ENCODE data around the gene RBM19.
"Not testable (repeated sequence)": the region's sequence is repeated elsewhere in the genome, so short reads cannot be mapped to it uniquely, and the experiment has no call there.

The RBM19 gene, protein sequence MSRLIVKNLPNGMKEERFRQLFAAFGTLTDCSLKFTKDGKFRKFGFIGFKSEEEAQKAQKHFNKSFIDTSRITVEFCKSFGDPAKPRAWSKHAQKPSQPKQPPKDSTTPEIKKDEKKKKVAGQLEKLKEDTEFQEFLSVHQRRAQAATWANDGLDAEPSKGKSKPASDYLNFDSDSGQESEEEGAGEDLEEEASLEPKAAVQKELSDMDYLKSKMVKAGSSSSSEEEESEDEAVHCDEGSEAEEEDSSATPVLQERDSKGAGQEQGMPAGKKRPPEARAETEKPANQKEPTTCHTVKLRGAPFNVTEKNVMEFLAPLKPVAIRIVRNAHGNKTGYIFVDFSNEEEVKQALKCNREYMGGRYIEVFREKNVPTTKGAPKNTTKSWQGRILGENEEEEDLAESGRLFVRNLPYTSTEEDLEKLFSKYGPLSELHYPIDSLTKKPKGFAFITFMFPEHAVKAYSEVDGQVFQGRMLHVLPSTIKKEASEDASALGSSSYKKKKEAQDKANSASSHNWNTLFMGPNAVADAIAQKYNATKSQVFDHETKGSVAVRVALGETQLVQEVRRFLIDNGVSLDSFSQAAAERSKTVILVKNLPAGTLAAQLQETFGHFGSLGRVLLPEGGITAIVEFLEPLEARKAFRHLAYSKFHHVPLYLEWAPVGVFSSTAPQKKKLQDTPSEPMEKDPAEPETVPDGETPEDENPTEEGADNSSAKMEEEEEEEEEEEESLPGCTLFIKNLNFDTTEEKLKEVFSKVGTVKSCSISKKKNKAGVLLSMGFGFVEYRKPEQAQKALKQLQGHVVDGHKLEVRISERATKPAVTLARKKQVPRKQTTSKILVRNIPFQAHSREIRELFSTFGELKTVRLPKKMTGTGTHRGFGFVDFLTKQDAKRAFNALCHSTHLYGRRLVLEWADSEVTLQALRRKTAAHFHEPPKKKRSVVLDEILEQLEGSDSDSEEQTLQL

DNA sequence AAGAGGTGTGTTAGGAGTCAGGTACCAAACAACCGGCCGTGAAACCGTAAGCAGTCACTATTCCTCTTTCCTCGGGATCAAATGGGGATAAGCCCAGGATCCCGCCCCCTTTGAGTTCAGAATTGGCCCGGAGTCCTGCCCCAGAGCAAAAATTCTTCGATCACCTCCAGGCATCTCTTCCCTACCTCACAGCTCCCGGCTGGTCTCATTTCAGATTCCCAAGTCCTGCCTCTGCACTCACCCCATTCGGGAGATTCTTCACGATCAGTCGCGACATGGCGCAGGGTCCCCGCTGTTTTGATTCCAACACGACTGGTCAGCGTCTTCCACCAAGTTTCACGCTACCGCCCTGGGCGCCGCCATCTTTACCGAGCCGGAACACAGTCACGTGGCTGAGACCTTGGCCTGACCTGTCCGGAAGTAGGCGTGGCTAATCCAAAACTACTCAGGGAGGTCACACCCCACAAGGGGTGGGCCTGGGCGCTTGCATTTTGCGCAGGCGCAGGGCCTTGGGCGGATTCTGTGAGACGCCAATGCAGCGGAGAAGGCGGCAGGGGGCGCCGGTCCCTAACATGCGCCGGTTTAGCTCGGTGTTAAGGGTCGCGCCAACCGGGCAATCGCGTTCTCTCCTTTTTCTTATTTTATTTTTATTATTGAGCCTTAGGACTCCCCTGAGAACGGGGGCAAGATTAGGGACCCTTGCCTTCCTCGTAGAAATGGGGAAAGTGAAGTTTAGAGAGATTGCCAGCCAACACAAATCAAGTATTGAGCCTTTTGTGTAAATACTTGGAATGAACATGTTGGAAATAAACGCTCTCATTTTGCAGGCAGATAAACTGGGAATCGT is at the start of gene RBM19:
TSS of gene RBM19 (minus strand) at position 375 of the 847 bp plus-strand sequence. CDS start at position 277, 98 bp downstream.
- peak; percentile 92 for FAIRE-seq

DNA sequence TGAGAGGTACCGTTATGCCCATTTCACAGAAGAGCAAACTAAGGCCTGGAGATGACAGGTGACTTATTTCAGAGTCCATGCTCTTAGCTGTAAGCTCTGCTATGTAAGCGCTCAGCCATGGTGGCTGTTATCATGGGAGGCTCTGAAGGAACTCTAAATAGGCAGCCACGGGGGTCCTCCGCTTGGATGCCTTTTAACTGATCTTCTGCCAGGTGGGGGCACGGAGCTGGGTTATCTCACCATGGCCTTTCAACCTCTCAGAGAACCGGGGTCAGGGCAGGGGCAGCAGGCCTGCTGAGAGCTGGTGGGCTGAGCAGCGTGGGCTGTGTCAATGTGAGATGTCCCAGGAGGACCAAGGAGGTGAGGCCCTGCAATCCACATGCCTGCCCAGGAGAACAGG is 49.7 kb upstream of the RBM19 start:
- no peak for FAIRE-seq

DNA sequence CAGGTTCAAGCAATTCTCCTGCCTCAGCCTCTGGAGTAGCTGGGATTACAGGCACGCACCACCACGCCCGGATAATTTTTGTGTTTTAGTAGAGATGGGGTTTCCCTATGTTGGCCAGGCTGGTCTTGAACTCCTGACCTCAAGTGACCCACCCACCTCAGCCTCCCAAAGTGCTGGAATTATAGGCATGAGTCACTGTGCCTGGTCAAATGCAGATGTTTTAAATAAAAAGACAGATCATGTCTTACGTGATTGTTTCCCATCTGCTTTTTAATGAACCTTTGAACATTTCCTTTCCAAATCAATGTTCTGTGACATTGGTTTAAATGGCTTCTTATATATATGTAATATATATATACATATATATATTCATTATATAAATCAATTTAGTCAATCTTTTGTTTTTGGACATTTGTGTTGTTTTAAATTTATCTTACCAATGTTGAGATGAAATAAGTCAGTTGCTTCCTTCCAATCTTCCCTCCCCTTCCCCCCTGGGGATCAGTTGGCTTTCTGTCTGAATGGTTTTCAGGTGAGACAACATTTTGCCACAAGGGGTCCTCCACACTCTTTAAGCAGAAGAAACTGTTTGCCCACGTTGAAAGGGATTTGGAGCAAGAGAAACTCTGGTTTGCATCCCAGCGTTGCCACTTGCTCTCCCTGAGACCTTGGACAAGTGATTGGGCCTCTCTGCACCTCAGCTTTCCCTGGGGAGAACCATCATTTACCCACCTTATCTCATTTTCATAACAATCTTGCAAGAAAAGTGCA is 47.6 kb upstream of the RBM19 start:
- no peak for FAIRE-seq

DNA sequence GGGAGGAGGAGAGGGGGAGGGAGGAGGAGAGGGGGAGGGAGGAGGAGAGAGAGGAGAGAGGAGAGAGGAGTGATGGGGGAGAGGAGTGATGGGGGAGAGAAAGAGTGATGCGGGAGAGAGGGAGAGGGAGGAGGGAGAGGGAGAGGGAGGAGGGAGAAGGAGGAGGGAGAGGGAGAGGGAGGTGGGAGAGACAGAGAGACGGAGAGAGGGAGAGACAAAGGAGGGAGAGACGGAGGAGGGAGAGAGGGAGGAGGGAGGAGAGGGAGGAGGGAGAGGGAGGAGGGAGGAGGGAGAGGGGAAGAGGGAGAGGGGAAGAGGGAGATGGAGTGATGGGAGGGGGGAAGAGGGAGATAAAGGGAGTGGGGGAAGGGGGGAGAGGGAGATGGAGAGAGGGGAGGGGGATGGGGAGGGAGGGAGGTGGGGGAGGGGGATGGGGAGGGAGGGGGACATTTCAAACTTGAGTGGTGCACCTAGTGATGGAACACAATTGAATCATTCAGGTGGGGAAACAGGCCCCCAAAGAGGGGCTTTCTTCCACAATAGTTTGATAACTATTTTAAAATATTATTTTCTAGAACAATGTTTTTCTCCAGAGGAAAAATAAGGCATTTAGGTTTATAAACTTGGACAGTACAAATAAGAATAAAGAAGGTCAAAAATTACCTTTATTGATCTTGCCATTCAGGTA is 46.8 kb upstream of the RBM19 start:
- FAIRE-seq: no peak

DNA sequence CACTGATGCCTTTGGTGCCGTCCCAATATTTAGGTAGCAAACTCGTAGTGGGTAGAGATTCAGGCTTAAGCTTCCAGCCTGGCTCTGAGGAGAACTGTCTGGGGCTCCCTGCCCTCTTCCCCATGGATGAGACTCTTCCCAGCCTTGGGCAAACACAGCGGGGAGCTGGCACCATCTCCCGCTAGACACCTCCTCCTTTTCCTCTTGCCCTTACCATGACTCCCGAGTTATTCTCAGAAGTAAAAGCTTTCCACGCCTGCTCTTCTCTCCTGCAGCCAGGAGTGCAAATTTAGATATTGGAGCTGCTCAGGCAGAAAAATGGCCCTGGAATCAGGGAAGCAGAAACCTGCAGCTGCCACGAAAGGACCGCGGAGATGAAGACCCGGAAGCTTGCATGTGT is 45.6 kb upstream of the RBM19 start:
- FAIRE-seq: no peak

DNA sequence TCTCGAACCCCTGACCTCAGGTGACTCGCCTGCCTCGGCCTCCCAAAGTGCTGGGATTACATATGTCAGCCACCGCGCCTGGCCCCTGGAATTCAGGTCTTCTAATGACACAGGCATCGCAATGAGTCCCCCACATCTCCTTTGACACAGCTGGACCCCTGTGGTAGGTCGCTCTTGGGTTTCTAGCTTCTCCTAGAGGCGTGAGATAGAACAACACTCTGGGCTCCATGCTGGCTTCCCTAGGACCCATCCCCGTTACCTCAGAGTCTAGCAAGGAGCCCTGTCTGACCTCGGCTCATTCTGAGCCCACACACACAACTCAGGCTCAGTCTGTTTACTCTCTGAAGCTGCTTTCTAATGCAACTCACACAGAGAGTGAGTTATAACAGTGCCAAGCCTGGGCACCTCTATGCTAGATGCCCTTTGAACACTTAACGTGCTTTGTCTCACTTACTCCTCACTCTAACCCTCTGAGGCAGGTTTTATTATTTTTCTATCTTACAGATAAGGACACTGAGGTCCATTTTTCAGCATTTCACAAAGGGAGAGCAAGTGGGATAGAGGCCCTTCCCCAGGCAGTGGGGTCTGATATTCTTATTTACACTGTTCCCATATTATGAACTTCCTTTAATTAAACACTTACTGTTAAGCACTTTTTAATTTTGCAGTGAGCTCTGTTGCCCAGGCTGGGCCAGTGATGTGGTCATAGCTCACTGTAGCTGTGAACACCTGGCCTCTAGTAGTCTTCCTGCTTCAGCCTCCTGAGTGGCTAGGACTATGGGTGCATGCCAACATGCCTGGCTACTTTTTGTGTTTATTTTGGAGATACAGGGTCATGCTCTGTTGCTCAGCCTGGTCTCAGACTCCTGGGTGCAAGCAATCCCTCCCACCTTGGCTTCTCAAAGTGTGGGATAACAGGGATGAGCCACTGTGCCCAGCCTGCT is 40.6 kb upstream of the RBM19 start:
- no peak for FAIRE-seq

DNA sequence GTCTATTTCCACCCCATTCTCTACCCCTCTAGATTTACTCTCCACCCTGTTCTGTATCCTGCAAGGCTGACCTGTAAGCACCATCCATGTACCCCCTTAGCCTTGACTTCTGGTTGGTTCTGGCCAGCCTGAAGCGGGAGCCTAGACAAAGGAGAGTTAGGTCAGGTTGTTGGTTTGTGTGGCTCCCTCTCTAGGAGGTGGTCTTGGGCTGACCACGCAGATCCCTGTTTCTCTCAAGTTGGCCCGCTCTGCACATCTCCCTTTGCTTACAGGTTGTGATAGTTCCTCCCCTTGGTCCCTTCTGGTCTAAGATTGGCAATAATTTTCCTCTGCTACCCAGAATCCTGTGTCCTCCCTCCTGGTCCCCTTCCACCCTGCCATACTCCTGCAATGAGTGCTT is 38.3 kb upstream of the RBM19 start:
- FAIRE-seq: no peak

DNA sequence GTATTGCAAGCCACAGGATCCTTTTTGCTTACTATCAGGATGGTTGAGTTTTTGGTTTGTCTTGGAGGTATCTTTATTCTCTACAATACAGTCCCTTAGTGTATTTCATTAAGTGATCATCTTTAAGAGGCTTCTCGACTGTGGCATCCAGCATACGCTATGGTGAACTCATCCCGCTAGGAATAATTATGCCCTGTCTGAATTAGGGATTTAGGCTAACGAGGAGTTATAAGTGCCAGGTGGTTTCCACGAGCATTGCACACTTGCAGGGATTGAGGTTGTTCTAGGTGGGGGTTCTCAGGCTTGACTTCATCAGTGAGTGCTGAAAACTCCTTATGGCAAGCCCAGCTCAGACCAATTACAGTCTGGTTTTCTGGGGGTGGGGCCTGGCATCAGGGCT is 37.2 kb upstream of the RBM19 start:
- no peak for FAIRE-seq

DNA sequence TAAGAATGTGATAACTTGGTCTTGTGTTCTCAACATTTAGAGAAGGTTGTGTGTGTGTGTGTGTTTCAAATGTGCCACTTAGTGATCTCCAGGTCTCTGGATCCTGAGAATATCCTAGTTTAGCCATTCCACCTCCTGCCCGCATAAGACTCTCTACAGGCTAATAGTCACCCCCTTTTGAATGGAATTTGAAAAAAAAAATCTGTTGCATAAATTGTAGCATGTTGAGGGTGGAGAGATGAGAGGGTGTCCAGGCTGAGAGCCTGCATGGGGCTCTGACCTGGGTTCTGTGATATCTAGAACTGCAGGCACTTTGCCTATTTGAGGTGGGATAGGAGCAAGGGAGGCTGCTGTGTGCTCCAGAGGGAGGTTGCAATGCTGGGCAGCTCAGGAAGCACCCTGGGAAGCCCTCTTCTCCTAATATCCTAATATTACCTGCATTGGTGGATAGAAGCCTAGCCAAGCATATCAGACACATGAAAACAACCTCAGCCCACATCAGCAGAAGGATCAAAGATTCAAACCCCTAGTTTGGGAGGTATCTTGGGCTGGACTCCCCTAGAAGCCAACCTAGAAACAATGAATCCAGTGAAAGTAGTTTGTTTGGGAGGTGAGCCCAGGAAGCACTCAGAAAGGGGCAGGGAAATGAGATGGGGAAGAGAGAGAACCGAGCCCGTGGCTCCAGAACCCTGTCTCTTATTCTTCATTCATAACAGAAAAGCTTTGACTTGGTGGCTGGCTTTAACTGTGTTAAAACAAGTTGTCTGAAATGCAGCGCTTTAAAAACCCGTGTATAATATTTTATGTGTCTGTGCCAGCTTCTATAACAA is 35.6 kb upstream of the RBM19 start:
- no peak for FAIRE-seq

DNA sequence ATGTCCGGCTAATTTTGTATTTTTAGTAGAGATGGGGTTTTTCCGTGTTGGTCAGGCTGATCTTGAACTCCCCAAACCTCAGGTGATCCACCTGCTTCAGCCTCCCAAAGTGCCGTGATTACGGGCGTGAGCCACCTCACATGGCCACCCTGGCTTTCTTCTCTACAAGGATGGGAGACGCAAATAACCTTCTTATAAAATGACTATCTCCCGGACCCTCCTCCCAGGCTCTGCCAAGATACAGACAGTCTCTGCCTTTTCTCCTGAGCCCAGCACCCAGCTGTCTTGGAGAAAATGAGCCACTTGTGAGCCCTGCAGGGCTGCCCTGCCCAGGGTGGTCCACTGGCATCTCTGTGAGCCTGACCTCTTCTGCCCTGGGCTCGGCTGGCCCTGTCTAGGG is 34.7 kb upstream of the RBM19 start:
- FAIRE-seq: no peak

DNA sequence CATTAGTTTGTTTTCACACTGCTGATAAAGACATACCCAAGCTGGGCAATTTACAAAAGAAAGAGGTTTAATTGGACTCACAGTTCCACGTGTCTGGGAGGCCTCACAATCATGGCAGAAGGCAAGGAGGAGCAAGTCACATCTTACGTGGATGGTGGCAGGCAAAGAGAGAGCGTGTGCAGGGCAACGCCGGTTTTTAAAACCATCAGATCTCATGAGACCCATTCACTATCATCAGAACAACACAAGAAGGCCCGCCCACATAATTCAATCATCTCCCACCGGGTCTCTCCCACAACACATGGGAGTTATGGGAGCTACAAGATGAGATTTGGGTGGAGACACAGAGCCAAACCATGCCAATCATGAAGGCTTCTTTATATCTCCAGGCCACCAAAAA is 34.1 kb upstream of the RBM19 start:
- not testable (repeated sequence) for FAIRE-seq

DNA sequence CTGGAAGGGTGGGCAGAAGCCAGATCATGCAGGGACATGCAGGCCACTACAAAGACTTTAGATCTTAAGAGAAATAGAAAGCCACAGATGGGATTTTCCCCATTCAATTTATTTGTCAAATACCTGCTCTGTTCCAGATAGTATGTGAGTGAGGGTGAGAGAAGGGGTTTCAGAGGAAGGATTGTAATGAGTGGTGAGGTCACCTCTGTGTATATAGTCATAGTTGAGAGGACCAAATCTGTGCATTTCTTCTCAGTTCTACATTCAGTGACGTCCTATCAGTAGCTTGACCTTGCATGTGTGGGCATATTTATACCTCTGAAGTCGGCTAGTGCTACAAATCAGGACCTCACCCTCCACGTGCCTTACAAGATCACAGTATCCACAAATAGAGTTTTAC is 31.2 kb upstream of the RBM19 start:
- FAIRE-seq: no peak

DNA sequence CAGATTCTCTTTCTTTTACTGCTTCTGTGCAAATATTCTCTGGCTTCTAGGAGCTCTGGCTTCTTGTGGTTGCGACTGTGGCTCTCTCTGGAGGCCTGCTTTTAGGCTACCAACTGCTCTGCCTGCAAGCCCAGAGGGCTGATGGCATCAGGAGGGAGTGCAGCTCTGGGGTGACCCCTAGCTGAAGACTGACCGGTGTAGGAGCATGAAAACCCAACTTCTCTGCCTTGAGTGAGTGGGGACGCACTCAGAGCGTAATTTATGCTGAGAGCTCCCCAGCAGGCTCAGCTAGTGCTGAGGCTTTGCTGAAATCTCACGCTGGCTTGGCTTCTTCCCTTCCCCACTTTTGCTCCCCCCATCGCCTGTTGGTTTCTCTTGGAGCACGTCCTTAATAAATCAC is 29.9 kb upstream of the RBM19 start:
- no peak for FAIRE-seq

DNA sequence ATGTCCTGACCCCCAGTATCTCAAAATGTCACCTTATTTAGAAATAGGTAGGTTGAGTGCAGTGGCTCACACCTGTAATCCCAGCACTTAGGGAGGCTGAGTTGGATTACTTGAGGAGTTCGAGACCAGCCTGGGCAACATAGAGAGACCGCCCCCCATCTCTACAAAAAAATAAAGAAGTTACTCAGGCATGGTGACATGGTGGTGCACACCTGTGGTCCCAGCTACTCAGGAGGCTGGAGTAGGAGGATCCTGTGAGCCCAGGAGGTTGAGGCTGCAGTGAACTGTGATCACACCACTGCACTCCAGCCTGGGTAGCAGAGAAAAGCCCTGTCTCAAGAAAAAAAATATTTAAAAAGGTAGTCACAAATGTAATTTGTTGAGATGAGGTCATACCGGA is 27.9 kb upstream of the RBM19 start:
- FAIRE-seq: no peak

DNA sequence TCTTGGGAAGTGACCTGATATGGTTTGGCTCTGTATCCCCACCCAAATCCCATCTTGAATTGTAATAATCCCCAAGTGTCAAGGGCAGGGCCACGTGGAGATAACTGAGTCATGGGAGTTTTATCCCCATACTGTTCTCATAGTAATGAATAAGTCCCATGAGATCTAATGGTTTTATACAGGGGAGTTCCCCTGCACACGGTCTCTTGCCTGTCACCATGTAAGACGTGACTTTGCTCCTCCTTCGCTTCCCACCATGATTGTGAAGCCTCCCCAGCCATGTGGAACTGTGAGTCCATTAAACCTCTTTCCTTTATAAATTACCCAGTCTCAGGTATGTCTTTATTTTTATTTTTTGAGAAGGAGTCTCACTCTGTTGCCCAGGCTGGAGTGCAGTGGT is 26.6 kb upstream of the RBM19 start:
- FAIRE-seq: not testable (repeated sequence)

DNA sequence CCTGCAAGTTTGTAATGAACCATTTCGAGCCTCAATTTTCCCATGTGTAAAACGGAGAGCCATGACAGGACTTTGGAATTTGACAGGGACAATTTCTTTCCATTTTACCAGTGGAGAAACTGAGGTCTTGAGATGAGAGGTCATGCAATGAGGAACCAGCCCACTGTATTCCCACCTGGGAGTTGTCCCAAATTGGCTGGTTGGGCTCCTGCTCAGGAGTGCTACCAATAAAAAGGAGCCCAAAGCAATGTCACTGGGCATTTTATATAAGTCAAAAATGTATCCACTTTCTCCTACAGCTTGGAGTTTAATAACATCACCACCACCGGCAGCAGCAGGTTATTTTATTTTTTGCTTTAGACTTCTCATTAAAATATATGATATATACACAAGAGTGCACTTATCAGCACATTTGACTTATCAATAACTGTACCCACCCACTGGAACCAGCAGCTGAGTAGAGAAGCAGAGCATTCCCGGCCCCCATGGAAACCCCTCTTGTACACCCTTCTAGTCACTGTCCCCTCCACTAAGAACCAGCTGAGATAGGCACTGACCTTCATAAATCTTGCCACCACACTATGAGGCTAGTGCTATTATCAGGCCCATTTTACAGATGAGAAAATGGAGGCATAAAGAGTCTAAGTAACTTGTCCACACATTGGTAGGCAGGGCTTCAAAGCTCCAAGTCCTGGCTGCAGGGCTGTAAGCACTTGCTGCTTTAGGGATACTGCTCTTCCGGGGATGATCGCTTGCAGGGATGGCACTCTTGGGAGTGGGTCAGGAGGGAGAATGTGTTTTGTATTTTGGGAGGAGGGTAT is 25.3 kb upstream of the RBM19 start:
- no peak for FAIRE-seq

DNA sequence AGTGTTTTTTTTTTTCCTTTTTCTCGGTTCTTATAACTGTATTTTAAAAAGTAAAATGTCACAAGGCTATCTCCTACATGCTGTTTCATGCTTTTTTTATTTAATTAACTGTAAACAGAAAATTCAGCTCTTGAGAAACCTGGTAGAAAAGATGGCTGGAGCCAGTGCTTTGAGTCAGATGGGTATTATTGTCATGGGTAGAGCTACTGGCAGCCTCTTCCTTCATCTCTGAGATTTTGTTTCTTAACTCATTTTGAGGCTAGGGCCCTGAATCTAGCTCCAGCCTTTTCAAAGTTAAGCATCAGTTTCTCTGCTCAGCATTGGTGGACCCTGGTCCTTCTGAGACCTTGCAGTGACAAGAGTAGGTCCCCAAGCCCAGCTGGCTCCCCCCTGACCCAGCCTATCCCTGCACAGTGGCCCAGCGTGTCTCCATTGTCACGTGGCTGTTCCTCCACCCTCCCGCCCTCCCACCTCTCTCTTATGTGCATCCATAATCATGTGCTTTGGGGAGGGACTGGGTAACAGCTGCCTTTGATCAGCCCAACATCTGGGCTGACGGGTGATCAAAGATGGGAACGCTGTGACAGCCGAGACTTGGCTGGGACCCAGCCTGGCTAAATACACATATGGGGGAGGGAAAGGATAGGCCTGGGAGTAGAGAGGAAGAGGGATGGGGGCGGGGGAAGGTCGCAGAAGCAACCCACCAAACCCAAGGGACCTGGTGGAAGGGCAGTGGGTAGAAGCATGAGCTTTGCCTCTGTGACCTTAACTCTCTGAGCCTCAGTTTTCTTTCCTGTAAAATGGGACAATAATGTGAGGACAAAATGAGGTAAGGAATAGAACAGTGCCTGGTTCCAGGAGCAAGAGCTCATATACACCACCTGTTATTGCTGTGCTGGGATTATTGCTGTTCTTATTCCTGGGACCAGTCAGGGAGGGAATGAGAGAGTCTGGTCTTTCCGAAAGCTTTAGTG is 24.4 kb upstream of the RBM19 start:
- no peak for FAIRE-seq

Data from endometrium (tissue), 2 donors.